GM18868 (cell line): ENCODE measurements around the gene SP100.
A peak's percentile ranks its signal among the peaks of the same experiment; 100 is the strongest.

Experiments used
- ATAC-seq: cut with Tn5 transposase; IDR thresholded peaks from one replicate; pipeline ENCODE4 v1.9.1; 2021; ENCODE audit warnings: mild to moderate bottlenecking, moderate library complexity; ENCODE audit not compliant: unreplicated experiment

Gene SP100

GRCh38 chr2:230537531-230537976, 121.6 kb downstream of the SP100 start:
- ATAC-seq, result peak; percentile 76

GRCh38 chr2:230540332-230540731, 124.3 kb downstream of the SP100 start:
- no peak for ATAC-seq

GRCh38 chr2:230541934-230542380, 126.0 kb downstream of the SP100 start:
- ATAC-seq, result peak; percentile 70

- no peak for ATAC-seq
These were observed 126.8 kb downstream of the SP100 start for GRCh38 chr2:230542751-230543150.

GRCh38 chr2:230552181-230552580, 136.2 kb downstream of the SP100 start:
- no peak for ATAC-seq

- ATAC-seq, result no peak
These were observed 141.1 kb downstream of the SP100 start for GRCh38 chr2:230557065-230557464.

GRCh38 chr2:230564805-230565779, 149.1 kb downstream of the SP100 start:
- ATAC-seq, result peak; percentile 84

GRCh38 chr2:230569298-230569697, 153.3 kb downstream of the SP100 start:
- no peak for ATAC-seq

GRCh38 chr2:230570987-230571386, 155.0 kb downstream of the SP100 start:
- ATAC-seq, result no peak

- ATAC-seq, result no peak
These were observed 159.8 kb downstream of the SP100 start for GRCh38 chr2:230575642-230576324.

- no peak for ATAC-seq
These were observed 161.1 kb downstream of the SP100 start for GRCh38 chr2:230577114-230577513.

- ATAC-seq, result peak; percentile 54
These were observed 162.1 kb downstream of the SP100 start for GRCh38 chr2:230578106-230578505.

- peak; percentile 75 for ATAC-seq
These were observed 166.9 kb downstream of the SP100 start for GRCh38 chr2:230582851-230583283.

- no peak for ATAC-seq
These were observed 167.6 kb downstream of the SP100 start for GRCh38 chr2:230583581-230583980.

GRCh38 chr2:230586328-230586982, 170.5 kb downstream of the SP100 start:
- ATAC-seq, result no peak

GRCh38 chr2:230589025-230589424, 173.0 kb downstream of the SP100 start:
- no peak for ATAC-seq

GRCh38 chr2:230589497-230590015, 173.6 kb downstream of the SP100 start:
- peak; percentile 97 for ATAC-seq

- no peak for ATAC-seq
These were observed 174.3 kb downstream of the SP100 start for GRCh38 chr2:230590333-230590732.

GRCh38 chr2:230591850-230592249, 175.8 kb downstream of the SP100 start:
- ATAC-seq, result no peak

GRCh38 chr2:230592775-230593174, 176.8 kb downstream of the SP100 start:
- ATAC-seq, result no peak
